ENCODE data around the gene FER. TPM values are rescaled to one million over a fixed set of nuclear protein-coding genes. Genes with fewer than 3 reads are reported as not detected.
"Not testable (repeated sequence)": the region's sequence is repeated elsewhere in the genome, so short reads cannot be mapped to it uniquely, and the experiment has no call there.

The FER gene
- total and polyA plus RNA-seq, 8 donors: 1.4 to 15.3 (median 6.2) TPM

DNA sequence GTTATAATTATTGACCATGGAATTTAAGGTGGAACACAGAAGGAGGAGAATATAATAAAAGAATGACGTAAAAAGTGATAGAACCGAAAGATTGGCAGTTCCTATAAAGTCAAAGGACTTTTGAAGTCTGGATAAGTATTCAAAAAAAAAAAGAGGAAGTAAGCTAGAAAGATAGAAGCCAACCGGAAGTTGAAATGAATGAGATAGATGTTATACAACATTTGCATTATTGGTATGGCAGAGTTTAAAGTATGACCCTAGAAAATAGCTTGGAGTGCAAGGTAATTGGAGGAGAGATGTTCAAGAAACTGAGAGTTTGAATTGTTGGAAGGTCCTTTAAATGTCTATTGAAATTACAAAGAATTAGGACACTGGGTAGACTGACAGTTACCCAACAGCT lies 293.6 kb downstream of the FER start:
- H3K36me3 ChIP-seq: no peaks in the 10 kb centered on the region
- 93 to 95% methylated on average over 3 of the region's 3 CpGs for WGBS, 2 donors
- FAIRE-seq (no peak), DNase-seq (no peak), ATAC-seq (no peak)
- TF ChIP-seq, protein P1, sequence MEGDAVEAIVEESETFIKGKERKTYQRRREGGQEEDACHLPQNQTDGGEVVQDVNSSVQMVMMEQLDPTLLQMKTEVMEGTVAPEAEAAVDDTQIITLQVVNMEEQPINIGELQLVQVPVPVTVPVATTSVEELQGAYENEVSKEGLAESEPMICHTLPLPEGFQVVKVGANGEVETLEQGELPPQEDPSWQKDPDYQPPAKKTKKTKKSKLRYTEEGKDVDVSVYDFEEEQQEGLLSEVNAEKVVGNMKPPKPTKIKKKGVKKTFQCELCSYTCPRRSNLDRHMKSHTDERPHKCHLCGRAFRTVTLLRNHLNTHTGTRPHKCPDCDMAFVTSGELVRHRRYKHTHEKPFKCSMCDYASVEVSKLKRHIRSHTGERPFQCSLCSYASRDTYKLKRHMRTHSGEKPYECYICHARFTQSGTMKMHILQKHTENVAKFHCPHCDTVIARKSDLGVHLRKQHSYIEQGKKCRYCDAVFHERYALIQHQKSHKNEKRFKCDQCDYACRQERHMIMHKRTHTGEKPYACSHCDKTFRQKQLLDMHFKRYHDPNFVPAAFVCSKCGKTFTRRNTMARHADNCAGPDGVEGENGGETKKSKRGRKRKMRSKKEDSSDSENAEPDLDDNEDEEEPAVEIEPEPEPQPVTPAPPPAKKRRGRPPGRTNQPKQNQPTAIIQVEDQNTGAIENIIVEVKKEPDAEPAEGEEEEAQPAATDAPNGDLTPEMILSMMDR (IDR thresholded peaks at IDR 0.05): no peak
- no peaks in the 10 kb centered on the region for H3K4me1 ChIP-seq
- no peaks in the 10 kb centered on the region for H3K27me3 ChIP-seq
- no peak overlapping the region for H3K27ac ChIP-seq
- intact Hi-C loops (cut with DNase I): no loop called here
- H3K9me3 ChIP-seq: no peaks in the 10 kb centered on the region
- no peak overlapping the region for H3K4me3 ChIP-seq

DNA sequence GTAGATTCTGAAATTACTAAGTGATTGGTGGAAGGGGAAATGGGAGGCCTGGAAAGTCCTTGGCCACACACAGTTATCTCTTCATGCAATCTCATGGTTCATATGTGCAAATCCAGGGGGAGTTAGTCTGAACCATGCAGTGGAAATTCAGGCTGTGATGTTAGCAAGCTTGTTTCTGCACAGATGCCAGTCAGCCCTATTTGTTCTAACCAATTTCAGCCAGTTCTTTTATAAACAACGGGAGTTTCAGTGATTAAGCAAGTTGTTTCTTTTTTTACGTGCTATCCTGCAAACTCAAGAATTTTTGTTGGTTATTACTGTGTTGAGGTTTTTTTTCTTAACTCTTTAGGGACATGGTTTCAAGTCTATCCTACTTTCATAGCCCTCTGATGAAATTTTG lies 298.0 kb downstream of the FER start:
- TF ChIP-seq, protein P1 (IDR thresholded peaks at IDR 0.05): no peak
- intact Hi-C loops (cut with DNase I): no loop called here
- no peak overlapping the region for H3K27ac ChIP-seq
- no peak overlapping the region for H3K4me3 ChIP-seq
- FAIRE-seq (no peak), DNase-seq (no peak), ATAC-seq (no peak)
- H3K36me3 ChIP-seq: no peaks in the 10 kb centered on the region
- H3K27me3 ChIP-seq: no peaks in the 10 kb centered on the region
- no peaks in the 10 kb centered on the region for H3K4me1 ChIP-seq
- WGBS, 2 donors: 58 to 60% methylated on average over 2 of the region's 2 CpGs
- H3K9me3 ChIP-seq: no peaks in the 10 kb centered on the region

DNA sequence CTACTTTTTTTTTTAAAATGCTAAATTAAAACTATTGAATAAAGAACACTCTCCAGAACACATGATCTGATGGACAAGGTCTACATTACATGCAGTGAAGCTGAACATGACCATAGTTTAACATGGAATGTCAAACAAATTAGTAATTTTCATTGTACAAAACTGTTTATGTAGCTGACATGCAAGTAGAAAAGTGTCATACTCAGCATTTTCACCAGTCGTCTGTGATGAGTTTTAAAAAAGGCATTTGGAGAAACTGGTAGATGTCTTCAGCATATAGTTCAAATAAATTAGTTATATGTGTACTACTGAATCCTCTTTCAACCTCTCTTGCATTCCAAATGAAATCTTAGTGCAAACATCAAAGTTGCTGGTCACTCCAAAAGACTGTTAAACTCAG lies 301.9 kb downstream of the FER start:
- H3K27me3 ChIP-seq: no peaks in the 10 kb centered on the region
- DNase-seq (no peak), ATAC-seq (no peak), FAIRE-seq (no peak)
- intact Hi-C loops (cut with DNase I): no loop called here
- no peaks in the 10 kb centered on the region for H3K4me1 ChIP-seq
- H3K36me3 ChIP-seq: no peaks in the 10 kb centered on the region
- H3K9me3 ChIP-seq: no peaks in the 10 kb centered on the region
- no peak overlapping the region for H3K4me3 ChIP-seq
- TF ChIP-seq, protein P1 (IDR thresholded peaks at IDR 0.05): no peak
- no peak overlapping the region for H3K27ac ChIP-seq
- WGBS, 2 donors: 79 to 89% methylated on average over 1 of the region's 1 CpG

DNA sequence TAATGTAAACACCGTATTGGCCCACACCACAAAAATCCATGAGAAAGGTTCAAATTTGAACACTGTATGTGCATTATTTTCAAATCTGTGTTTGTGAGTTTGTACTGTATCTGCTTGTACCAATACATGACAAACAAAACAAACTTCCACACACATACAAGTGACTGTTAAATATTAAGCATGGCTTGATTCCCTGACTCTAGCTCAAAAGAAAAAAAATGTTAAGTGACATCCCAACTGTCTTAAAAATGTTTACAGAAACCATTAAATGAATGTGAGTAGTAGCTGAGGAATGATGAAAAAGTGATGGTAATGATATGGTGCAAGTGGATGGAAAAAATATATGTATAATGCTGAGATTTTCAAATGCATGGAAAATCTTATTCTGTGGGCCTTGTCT lies 302.6 kb downstream of the FER start:
- H3K27me3 ChIP-seq; FAIRE-seq; ATAC-seq; DNase-seq; H3K4me3 ChIP-seq; H3K27ac ChIP-seq; H3K36me3 ChIP-seq; H3K9me3 ChIP-seq; H3K4me1 ChIP-seq; intact Hi-C loops (cut with DNase I): not testable (repeated sequence)
- 58 to 80% methylated on average over 1 of the region's 1 CpG for WGBS, 2 donors

DNA sequence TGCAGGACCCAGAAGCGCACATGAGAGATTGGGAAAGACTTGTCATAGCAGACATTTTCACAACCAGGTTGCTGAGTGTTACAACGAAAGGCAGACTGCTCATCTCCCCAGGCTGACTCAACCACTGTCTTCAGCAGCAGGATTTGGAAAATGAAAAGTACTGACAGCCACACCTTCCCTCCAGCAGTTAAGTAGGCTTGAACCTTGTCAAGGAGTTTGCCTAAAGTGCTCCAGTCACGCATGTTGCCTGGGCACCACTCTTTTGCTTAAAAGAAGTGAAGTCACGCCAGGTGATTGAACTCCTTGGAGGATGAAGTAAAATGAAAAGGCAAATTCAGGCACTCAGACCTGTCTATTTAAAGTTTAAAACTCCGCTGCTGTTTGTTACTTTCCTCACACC lies 304.5 kb downstream of the FER start:
- H3K27ac ChIP-seq; H3K4me1 ChIP-seq; intact Hi-C loops (cut with DNase I); H3K36me3 ChIP-seq; H3K9me3 ChIP-seq; FAIRE-seq; ATAC-seq; DNase-seq; H3K4me3 ChIP-seq; H3K27me3 ChIP-seq: not testable (repeated sequence)
- 94 to 95% methylated on average over 5 of the region's 5 CpGs for WGBS, 2 donors

DNA sequence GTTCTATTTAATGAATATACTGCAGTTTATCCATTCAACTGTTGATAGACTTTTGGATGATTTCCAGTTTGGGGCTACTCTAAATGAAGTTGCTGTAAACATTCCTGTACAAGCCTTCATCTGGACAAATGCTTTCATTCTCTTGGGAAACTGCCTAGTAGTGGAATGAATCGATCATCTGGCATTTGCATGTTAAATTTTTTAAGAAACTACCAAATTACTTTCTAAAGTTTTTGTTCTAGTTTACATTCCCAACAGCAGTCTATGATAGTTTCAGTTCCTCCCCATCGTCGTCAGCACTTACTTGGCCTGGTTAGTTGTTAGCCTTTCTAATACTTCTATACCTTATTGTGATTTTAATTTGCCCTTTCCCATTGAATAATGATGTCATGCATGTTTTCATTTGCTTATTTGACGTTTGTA lies 306.3 kb downstream of the FER start:
- no peaks in the 10 kb centered on the region for H3K36me3 ChIP-seq
- H3K4me3 ChIP-seq: no peak overlapping the region
- no peaks in the 10 kb centered on the region for H3K9me3 ChIP-seq
- TF ChIP-seq, protein P1 (IDR thresholded peaks at IDR 0.05): no peak
- DNase-seq (no peak), FAIRE-seq (no peak), ATAC-seq (no peak)
- no peak overlapping the region for H3K27ac ChIP-seq
- intact Hi-C loops (cut with DNase I): no loop called here
- H3K27me3 ChIP-seq: no peaks in the 10 kb centered on the region
- WGBS, 2 donors: 79 to 90% methylated on average over 4 of the region's 4 CpGs
- no peaks in the 10 kb centered on the region for H3K4me1 ChIP-seq

All from pancreas (tissue), 10 donors.